ENCODE measurements around the gene TMBIM6.
"Not testable (repeated sequence)": the region's sequence is repeated elsewhere in the genome, so short reads cannot be mapped to it uniquely, and the experiment has no call there.

Gene TMBIM6

DNA sequence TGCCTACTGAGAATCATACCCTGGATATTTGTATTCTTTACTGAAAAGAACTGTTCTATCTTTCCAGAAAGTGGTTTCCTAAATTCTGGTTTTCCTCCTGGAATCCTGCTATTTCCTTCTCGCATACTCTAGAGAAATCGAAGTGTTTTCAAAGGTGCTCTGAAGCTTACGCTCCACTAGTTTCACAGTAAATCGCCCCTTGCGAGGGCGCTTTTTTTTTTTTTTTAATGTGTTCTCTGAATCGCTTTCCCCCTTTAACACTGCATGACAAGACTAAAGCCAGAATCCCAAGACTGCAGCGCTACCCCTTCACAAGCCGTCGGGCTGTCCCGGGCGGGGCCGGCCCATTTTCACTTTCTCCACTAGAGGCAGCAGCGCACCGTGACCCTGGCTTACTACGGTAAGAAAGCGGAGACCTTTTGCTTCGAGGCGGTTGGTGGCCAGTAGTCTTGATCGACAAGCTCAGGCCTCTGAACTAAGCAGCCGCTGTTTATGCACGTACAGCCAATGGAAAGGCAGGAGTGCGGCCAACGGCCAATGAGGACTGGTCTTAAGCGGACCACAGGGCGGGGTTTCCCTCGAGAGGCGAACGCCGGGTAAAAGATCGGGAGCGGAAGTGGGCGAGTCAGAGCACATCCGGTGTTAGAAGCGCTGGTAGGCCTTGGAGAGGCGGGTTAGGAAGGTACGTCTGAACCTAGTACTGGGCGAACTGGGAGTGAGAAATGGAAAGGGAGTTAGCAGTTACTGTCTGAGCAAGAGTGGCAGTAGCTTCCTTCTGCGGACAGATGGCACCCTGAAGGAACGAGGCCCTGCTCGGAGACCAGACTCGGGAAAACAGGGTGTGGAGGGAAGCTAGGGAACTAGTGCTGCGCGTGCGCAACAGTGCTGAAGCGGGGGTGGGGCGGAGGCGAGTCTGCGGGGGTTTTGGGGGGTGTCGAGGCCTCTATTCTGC is at the start of gene TMBIM6:
Gene TMBIM6 (plus strand): TSS at position 628 of the 952 bp plus-strand sequence. CDS start 10,937 bp downstream, outside the sequence.
- peak; percentile 99 for FAIRE-seq

DNA sequence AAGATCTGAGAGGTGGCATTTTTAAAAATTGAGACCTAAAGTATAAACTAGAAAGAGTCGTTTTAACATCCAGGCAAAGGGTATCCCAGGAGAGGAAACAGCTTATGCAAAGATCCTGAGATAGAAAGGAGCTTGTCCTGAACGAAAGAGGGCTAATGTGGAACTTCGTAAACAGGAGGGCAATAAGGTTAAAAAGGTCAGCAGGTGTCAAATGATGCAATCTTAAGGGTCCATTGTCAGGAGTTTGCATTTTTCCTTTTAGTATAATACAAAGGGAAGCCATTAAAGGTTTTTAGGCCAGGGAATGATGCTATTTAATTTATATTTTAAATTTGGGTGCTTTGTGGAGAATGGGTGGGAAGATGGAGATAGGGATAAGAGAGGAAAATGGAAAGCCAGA is 48.5 kb upstream of the TMBIM6 start:
- FAIRE-seq = no peak

- no peak for FAIRE-seq
Measured at GRCh38 chr12:49693931-49694444, 47.4 kb upstream of the TMBIM6 start.

DNA sequence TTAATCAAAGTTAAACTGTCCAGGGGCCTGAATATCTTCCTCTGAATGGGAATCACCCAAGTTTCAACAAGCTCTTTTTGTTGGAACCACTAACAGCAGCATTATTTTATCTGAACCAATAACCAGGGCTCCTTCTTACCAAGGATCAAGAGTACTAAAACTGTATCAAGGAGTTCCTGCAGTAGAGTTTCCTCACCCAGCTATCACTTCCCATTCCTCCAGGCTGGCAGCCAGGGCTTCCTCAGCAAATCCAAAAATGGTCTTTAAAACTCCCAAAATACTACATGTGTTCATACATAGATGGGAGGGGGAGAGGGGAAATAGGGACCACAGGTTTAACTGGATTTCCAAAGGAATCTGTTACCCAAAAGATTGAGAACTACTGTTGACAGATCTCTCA is 44.6 kb upstream of the TMBIM6 start:
- no peak for FAIRE-seq

DNA sequence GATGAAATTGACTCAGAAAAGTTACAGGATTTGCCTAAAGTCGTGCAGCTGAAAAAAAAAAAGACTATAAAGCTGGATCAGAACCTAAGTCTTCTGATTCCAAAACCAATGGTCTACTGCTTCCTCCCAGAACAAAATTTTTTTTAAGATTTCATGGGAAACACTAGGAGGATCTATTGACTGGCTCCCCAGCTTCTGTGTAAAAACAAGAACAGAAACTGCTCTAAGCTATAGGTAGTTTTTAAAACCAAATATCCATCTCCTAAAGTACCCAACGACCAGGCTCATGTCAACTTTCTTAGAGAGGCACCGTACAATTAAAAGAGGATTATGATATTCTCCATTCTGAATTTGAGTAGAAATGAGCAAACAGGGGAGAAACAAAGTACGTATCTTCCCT is 43.5 kb upstream of the TMBIM6 start:
- FAIRE-seq = no peak

DNA sequence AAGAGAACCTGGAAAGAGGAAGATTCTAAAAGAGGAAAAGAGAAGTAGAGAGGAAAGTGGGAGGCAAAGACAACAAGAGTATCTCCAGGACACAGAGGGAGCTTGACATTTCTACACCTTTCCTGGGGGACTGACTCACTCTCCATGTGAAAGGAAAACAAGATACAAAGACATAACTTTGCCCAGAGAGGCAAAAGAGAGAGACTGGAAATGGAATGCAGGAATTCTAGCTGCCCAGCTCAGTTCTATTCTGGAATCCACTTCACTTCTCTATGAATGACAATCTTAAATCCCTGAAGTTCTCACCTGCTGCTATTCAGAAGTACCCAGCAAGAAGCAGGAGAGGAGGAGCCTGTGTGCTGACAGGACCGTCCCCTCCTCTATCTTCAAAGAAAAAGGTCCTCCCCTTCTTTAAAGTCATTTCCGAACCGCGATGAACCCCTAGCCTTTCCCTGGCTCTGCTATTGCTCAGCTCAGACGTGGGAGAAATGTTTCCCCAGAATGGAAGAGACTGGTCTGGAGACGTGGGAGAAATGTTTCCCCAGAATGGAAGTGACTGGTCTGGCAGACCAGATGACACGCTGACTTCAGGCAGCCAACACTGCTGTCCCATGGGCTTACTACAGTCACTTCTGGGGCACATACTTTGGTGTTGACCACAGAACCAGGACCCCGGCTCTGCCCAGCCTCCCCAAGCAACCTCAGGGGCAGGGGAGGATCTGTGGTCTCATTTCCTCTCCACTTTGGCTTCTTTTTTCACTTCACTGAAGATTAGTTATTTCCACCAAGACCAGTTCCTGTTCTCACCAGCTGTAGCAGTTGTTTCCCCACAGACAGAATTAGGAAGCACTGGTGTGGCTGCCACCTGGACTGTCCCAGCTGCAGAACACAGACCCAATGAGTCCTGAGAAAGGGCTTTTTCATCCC is 42.5 kb upstream of the TMBIM6 start:
- FAIRE-seq = no peak

DNA sequence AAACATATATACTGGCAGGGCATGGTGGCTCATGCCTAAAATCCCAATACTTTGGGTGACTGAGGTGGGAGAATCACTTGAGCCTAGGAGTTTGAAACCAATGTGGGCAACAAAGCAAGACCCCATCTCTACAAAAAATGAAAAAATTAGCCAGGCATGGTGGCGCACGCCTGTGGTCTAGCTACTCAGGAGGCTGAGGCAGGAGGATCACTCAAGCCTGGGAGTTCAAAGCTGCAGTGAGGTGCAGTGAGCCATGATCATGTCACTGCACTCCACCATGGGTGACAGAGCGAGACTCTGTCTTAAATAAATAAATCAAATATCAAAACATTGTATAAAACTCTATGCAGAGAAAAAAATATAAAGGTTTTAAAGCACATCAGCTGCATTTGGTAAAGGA is 39.3 kb upstream of the TMBIM6 start:
- FAIRE-seq = no peak

DNA sequence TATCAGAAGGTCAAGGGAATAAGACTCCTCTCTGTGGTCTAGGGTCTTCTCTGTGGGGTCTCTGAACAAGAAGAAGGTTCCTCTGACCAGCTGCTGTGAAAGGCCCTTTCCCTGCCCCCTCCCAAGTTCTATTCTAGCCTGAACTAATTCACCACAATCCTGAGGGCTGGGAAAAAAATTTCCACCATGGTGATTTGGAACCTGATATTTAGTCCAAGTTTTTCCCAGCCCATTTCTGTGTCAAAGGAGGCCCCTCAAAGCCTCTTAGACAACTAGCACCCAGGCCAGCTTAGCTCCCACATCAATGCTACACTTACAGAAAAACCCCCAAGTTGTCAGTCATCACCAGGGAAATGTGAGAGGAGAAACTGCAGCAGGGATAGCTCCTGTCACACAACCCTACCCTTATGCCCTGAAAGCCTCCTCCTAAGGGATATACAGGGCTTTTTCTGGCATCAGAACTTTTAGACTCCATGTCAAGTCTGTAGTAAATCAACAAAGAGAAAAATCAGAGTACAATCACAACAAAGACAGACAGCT is 38.6 kb upstream of the TMBIM6 start:
- FAIRE-seq = no peak

DNA sequence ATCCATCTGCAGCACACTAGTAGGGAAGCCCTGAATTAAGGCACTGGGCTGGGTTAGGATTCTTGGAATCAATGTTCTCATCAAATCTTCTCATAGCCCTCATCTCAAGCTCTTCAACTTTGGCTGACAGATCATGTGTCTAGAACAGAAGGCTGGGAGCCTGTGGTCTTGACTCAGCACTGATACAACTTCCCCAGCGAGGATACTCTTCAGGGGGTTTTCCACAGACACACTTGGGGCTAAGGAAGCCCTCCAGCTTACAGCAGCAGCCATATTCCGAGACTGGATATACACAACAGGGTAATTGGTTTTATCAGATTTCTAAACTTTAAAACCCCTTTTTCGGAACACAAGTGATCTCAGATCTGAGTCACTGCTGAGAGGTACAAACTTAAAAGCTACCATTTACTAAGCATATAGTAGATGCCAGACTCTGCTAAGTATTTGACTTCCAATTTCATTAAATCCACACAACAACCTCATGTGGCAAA is 37.7 kb upstream of the TMBIM6 start:
- no peak for FAIRE-seq

DNA sequence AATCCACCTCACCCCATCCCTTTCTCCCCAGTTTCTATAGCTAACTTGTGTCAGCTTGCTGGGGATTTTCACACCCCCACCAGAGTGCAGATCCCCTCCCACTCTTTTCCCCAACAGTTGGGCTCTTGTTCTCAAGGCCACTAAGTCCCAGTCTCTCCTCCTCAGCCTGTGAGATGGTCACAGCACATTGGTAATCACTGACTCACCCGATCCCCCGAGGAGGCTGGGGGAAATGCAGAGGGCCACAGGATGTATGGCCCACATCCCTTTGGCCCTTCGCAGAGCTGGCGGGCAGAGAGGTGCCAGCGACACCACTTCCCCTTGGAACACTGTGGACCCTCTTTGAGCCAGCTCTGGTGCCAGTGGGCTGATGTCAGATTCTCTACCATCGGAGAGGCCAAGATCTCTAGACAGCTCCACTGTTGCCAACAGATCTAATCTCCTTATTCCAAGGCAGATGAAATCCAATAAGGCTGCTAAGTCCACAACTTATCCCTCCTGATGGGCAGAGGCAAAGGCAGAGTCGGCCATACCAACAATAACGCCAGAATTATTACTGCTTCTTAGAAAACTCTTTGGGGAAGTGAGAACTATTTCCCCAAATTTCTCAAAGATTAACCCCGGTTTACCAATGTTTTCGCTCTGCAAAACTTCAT is 35.8 kb upstream of the TMBIM6 start:
- no peak for FAIRE-seq

- no peak for FAIRE-seq
Measured at GRCh38 chr12:49706351-49707127, 34.8 kb upstream of the TMBIM6 start.

- FAIRE-seq = no peak
Measured at GRCh38 chr12:49707128-49707811, 34.1 kb upstream of the TMBIM6 start, which contains the start of gene FMNL3. FMNL3 (minus strand) TSS chr12:49707405; CDS start chr12:49707180, 225 bp downstream.

GRCh38 chr12:49707812-49708147 is 33.6 kb upstream of the TMBIM6 start:
- no peak for FAIRE-seq

- no peak for FAIRE-seq
Measured at GRCh38 chr12:49708851-49709250, 32.5 kb upstream of the TMBIM6 start.

DNA sequence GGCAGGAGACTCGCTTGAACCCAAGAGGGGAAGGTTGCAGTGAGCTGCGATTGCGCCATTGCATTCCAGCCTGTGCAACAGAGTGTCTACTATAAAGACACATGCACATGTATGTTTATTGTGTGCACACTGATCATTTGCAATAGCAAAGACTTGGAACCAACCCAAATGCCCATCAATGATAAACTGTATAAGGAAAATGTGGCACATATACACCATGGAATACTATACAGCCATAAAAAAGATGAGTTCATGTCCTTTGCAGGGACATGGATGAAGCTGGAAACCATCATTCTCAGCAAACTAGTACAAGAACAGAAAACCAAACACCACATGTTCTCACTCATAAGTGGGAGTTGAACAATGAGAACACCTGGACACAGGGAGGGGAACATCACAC is 27.4 kb upstream of the TMBIM6 start:
- FAIRE-seq = not testable (repeated sequence)

GRCh38 chr12:49716553-49716952 is 24.8 kb upstream of the TMBIM6 start:
- FAIRE-seq = no peak

DNA sequence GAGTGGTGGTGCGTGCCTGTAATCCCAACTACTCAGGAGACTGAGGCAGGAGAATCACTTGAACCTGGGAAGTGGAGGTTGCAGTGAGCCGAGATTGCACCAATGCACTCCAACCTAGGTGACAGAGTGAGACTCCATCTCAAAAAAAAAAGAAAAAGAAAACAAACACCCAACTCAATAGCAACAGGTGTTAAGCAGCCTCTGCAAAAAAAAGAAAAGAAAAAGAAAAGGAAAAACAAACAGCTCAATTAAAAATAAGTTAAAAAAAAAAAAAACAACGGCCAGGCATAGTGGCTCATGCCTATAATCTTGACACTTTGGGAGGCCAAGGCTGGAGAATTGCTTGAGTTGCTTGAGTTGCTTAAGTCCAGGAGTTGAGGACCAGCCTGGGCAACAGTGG is 23.6 kb upstream of the TMBIM6 start:
- FAIRE-seq = not testable (repeated sequence)

DNA sequence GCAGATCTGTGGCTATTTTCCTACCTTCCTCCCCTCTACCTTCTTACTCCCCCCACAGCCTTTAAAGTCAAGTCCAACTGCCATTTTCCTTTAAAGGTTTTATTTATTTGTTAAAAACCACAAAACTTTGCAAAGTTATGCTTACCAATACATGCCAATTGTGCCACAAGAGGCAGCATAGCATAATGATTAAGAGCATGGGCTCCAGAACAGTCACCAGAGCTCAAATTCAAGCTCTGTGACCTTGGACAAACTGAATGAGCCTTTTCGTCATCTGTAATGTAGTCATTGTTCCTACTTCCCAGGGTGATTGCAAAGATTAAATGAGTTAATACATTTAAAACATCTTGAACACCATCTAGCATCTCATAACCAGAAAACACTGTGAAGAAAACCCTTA is 21.1 kb upstream of the TMBIM6 start:
- no peak for FAIRE-seq

DNA sequence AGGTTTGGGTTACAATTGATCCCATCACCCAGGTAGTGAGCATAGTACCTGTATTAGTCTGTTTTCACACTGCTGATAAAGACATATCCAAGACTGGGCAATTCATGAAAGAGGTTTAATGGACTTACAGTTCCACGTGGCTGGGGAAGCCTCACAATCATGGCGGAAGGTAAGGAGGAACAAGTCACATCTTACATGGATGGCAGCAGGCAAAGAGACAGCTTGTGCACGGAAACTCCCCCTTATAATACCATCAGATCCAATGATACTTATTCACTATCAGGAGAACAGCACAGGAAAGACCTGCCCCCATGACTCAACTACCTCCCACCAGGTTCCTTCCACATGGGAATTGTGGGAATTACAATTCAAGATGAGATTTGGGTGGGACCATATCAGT is 20.0 kb upstream of the TMBIM6 start:
- not testable (repeated sequence) for FAIRE-seq

- no peak for FAIRE-seq
Measured at GRCh38 chr12:49728446-49728845, 12.9 kb upstream of the TMBIM6 start.

DNA sequence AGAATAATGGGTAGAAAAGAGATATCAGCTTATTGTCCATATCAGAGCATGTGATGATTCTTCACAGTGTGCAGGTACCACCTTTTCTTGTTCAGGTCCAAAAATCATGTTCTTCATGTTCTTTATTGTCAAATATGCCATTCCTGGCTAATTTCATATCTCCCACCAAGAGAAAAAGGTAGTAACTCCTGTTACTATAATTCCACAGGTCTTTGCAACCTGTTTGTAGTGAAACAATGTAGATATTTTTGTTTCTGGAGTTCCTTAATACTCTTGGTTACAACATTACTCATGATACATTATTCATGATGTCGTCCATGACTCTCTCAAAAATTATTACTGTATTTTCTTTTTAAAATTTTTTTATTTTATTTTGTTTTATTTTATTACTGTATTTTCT is 11.3 kb upstream of the TMBIM6 start:
- no peak for FAIRE-seq
